Omental fat pad (tissue), 4 donors: Measurements from ENCODE around the gene VWA1. TPM values are rescaled to one million over a fixed set of nuclear protein-coding genes. Genes with fewer than 3 reads are reported as not detected.
A peak's percentile ranks its signal among the peaks of the same experiment; 100 is the strongest.
"Not testable (repeated sequence)": the region's sequence is repeated elsewhere in the genome, so short reads cannot be mapped to it uniquely, and the experiment has no call there.

ENCODE experiments used
- ATAC-seq: fragments of 150-250 bp; one replicate; pipeline ENCODE4 v1.9.1; 2016; ENCODE audit warnings: mild to moderate bottlenecking, moderate library complexity; ENCODE audit not compliant: low FRiP score
- DNase-seq: peaks from one replicate; pipeline ENCODE4 v3.0.0-alpha.2; 2019; ENCODE audit warnings: low spot score
- total RNA-seq, 4 donors: library from RNA; depleted of rRNA; stranded (reverse); fragments of >200 nt; gene quantifications; one replicate each; pipeline ENCODE4 v1.1.0, GENCODE V29; 2016
- TF ChIP-seq, protein P1 (sequence below), 3 donors: fragments of 450-650 bp; IDR thresholded peaks; one replicate each; pipeline ENCODE4 v1.5.1; 2016 to 2017; ENCODE audit warnings: antibody characterized with exemption in 3 of 3, mild to moderate bottlenecking in 3 of 3, moderate library complexity in 2 of 3

Gene VWA1
- total RNA-seq, 4 donors from 2014 or later, result 6.8 to 21.1 (median 13.8) TPM

DNA sequence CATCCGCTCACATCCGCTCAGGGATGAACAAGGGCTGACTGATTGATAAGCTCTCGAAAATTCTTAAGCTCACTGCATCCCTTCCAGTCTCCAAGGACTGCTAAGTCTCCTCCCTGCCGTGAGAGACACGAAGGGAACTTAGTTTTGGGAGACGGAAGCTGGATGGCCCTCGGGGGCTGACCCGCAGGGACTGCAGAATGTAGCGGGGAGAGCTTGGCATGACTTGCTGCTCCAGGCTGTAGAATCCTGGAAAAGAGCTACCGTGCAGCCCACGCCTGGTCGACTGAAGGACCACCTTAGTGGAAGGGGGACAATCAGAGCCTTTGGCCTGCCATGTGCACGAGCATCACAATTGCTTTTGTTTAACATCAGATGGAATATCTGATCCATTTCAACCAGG lies 19.7 kb upstream of the VWA1 start:
- DNase-seq (no peak), ATAC-seq (no peak)
- TF ChIP-seq, protein P1, sequence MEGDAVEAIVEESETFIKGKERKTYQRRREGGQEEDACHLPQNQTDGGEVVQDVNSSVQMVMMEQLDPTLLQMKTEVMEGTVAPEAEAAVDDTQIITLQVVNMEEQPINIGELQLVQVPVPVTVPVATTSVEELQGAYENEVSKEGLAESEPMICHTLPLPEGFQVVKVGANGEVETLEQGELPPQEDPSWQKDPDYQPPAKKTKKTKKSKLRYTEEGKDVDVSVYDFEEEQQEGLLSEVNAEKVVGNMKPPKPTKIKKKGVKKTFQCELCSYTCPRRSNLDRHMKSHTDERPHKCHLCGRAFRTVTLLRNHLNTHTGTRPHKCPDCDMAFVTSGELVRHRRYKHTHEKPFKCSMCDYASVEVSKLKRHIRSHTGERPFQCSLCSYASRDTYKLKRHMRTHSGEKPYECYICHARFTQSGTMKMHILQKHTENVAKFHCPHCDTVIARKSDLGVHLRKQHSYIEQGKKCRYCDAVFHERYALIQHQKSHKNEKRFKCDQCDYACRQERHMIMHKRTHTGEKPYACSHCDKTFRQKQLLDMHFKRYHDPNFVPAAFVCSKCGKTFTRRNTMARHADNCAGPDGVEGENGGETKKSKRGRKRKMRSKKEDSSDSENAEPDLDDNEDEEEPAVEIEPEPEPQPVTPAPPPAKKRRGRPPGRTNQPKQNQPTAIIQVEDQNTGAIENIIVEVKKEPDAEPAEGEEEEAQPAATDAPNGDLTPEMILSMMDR (IDR thresholded peaks at IDR 0.05), result no peak

DNA sequence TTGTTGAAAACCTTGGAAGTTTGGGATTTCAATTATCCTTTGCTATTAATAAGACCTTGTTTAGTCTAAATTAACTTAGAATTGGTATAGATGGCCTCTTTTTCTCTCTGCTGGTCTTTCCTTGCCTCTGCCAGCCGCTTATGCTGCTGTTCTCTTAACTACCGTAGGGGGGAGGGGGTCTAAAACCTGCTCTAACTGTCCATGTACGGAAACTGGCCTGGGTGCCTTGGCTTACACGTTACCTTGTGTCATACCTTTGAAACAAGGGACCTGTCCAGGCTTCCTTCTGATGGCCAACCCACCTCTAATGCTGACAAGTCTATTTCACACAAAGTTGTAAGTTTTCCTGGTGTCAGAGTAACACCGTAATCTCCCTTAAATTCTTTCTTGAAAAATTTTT lies 18.1 kb upstream of the VWA1 start:
- not testable (repeated sequence) for DNase-seq, ATAC-seq

DNA sequence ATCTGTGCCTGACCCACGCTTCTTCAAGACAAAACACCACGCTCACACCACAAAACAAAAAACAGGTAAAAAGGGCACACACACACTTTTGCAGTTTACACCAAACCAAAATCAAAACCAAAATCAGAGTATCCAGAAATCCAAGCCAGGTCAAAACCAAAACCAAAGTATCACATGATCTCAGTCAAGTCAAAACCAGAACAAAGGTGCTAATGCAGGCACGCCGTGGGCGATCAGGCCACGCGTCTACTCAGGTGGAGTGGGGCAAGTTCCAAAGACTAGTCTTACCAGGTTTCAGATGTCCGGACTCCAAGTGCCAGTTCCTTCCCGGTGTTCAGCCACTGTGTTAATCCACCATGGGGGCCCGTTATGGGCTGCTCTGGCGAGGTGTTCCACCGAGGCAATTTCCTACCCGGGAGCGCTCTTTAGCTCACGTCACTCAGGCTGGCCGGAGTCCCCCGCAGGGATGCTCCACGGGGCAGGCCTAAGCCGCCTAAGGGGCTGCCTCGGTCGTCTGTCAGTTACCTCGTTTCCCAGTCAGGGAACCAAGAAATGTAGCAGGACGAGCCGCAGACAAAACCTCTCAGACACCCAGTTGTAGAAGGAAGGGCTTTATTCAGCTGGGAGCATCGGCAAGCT lies 17.5 kb upstream of the VWA1 start:
- ATAC-seq, DNase-seq: not testable (repeated sequence)

DNA sequence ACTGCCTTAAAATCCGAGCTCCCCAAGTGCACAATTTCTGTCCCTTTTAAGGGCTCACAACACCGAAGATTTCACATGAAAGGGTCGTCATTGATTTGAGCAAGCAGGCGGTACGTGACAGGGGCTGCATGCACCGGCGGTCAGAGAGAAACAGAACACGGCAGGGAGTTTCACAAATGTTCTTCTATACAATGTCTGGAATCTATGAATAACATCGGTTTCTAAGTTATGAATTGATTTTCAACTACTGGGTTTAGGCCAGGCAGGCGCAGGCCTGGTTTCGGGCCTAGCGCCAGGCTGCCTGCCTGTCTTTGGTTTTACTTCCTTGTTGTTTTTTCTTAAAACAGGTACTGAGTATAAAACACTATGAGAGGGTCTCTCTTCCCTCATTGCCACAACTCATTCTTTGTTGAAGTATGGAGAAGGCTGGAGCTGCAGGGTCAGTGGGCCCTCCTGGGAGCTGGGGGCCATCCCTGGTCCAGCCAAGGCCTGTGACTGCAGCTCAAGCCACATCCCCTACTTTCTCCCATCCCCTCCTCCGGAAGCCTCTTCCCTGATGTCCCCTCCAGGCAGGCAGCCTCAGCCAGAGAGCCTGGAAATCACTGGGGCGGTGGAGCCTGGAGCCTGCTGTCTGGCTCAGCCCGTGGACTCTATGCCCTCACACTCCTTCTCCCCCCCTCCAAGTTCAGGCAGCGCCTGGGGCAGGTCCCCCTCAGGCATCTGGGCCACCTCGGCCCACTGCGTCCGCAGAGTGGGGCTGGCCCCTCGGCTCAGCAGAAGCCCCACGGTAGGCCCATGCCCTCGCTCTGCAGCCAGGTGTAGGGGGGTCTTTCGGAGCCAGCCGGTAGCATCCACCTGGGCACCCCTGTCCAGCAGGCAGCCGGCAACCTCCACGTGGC lies 16.8 kb upstream of the VWA1 start:
- no peak for ATAC-seq
- DNase-seq, result no peak
- TF ChIP-seq, protein P1 (IDR thresholded peaks at IDR 0.05), result no peak

DNA sequence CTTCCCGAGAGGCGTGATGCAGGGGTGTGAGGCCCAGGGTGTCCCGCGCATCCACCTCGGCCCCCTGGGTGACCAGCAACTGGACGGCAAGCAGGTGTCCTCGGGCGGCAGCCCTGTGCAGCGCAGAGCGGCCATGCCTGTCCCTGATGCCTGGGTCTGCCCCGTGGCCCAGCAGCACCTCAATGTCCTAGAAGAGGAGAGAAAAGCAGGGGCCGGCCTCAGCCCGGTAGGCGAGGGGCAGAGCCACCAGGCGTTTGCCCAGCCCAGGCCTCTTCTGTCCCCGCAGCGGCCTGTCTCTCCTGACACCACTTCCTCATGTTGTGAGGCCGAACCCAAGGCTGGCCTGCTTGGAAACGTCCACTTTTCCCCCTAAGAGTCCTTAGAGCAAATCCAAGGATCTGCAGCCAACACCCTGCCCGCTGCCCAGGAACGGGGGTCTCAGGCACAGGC lies 16.1 kb upstream of the VWA1 start:
- TF ChIP-seq, protein P1 (IDR thresholded peaks at IDR 0.05), result no peak
- ATAC-seq (no peak), DNase-seq (no peak)

DNA sequence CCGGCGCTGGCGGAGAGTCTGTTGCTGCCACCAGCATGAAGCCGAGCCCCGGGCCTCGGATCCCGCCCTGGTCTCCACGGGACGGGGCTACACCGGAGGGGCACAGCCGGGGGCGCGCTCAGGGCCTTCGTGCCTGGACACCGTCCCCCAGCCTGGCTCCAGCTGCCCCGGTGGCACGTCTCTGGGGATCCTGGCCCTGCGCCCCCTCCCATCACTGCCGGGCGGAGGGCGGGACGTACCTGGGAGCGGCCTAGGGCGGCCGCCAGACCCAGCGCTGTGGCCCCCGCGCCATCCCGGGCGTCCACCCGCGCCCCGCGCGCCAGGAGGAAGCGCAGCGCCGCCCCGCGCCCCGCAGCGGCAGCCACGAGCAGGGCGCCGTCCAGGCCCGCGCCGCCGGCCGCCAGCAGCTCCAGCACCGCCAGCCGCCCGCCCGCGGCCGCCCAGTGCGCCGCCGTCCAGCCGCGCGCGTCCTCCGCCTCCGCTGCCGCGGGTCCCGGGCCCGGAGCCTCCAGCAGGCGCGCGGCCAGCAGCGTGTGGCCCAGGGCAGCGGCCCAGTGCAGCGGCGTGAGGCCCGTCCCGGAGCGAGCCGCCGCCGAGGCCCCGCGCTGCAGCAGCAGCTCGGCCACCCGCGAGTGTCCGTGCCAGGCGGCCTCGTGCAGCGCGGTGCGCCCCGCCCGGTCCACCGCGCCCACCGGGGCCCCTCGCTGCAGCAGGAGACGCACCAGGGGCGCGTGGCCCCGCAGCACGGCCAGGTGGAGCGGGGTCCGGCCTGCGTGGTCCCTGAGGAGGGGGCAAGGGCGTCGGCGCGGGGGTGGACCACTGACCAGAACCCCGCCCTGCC lies 15.5 kb upstream of the VWA1 start:
- TF ChIP-seq, protein P1 (IDR thresholded peaks at IDR 0.05), result no peak
- no peak for DNase-seq
- ATAC-seq, result peak; percentile 84

DNA sequence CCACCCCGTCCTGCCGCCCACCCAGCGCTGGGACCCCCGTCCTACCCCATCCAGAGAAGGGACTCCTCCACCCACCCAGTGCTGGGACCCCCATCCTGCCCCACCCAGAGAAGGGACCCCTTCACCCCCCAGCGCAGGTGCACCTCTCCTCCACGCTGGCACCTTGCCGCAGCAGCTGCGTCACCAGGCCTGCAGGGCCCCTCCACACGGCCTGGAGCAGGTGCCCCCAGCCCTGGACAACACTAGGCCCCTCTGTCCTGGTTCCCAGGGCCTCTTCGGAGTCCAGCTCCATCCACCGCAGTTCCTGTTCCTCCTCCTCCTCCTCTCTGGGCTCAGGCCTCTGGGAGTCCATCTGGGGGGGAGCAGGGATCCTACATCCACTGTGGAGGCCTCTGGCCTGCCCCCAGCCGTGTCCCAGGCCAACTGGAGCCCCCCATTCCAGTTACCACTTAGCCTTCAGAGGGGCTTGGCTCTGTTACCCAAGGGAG lies 14.8 kb upstream of the VWA1 start:
- TF ChIP-seq, protein P1 (IDR thresholded peaks at IDR 0.05), result no peak
- DNase-seq (no peak), ATAC-seq (no peak)
